ENCODE measurements around the gene STPG4. TPM values are rescaled to one million over a fixed set of nuclear protein-coding genes. Genes with fewer than 3 reads are reported as not detected.

STPG4 gene
- total and polyA plus RNA-seq, 10 donors: 0.19 to 2.2 (median 0.89) TPM; not detected in 3

DNA sequence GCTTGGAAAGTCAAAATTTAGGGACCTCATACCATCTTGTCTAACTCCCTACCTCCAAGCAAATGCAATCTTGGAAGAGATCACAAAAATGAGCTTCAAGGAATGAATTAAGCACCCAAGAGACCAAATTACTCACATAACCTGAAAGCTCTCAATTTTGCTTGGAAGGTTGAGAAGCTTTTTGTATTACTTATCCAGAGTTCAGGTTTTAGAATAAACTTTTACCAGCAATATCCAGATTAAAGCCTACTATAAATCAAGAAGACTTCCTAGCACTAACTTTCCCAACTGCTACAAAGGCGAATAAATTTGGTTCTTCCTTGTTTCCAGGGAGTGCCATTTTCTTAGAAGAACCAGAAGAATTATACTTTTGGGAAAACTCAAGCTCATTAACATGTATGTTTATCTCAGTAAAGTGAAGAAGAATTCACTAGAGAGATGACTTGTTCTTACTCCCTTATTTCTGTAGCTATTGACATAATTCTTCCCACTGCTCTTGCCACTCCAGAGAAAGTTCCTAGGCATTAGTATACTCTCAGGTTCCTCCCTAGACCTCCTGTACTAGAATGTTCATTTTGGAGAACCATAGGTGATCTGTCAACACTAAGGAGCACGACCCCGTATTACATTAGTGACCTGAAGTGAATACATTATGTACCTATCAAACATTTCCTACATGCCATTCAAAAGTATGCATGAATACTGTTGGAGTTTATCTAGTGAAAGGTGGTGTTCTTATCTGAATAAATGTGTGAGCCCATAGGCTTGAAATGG lies 18.0 kb upstream of the STPG4 start:
- no peaks in the 10 kb centered on the region for H3K9me3 ChIP-seq
- peak overlapping the region; percentile 55 to 94 (median 88) for H3K4me3 ChIP-seq
- intact Hi-C loops (cut with DNase I; ENCODE audit: low total_unique reads): no loop called here
- no peak for DNase-seq
- H3K27me3 ChIP-seq (replicated peaks in 1 of 7): no peaks in the 10 kb centered on the region
- 35 to 57% (median 50%) methylated on average over 3 of the region's 3 CpGs for WGBS, 5 donors
- H3K27ac ChIP-seq: peak overlapping the region in 7 of 8 donors; percentile 96 to 100 (median 98)
- H3K4me1 ChIP-seq: peaks cover 47 to 85% (median 80%) of the 10 kb centered on the region in 6 donors
- peaks cover 0 to 33% (median 19%) of the 10 kb centered on the region in 6 donors for H3K36me3 ChIP-seq
- no peak for TF ChIP-seq POLR2A (IDR thresholded peaks at IDR 0.05)
- TF ChIP-seq POLR2AphosphoS5 (IDR thresholded peaks at IDR 0.05): no peak
- TF ChIP-seq, protein P1, sequence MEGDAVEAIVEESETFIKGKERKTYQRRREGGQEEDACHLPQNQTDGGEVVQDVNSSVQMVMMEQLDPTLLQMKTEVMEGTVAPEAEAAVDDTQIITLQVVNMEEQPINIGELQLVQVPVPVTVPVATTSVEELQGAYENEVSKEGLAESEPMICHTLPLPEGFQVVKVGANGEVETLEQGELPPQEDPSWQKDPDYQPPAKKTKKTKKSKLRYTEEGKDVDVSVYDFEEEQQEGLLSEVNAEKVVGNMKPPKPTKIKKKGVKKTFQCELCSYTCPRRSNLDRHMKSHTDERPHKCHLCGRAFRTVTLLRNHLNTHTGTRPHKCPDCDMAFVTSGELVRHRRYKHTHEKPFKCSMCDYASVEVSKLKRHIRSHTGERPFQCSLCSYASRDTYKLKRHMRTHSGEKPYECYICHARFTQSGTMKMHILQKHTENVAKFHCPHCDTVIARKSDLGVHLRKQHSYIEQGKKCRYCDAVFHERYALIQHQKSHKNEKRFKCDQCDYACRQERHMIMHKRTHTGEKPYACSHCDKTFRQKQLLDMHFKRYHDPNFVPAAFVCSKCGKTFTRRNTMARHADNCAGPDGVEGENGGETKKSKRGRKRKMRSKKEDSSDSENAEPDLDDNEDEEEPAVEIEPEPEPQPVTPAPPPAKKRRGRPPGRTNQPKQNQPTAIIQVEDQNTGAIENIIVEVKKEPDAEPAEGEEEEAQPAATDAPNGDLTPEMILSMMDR (IDR thresholded peaks at IDR 0.05 in 8 of 11, conservative IDR thresholded peaks at IDR 0.05 in 3 of 11): no peak

GRCh38 chr2:47172156-47172921 lies 17.2 kb upstream of the STPG4 start:
- Histone ChIP-seq H3K9me3 (no peaks in the 10 kb centered on the region), H3K27me3 (replicated peaks in 1 of 7) (no peaks in the 10 kb centered on the region), H3K4me3 (peak overlapping the region in 7 of 8 donors; percentile 4 to 94 (median 89)), H3K27ac (peak overlapping the region in 5 of 8 donors; percentile 96 to 100 (median 98)), H3K4me1 (peaks cover 45 to 85% (median 78%) of the 10 kb centered on the region in 6 donors), H3K36me3 (peaks cover 0 to 41% (median 21%) of the 10 kb centered on the region in 6 donors)
- WGBS, 5 donors: 21 to 43% (median 38%) methylated on average over 9 of the region's 9 CpGs
- intact Hi-C loops (cut with DNase I; ENCODE audit: low total_unique reads): no loop called here
- TF ChIP-seq POLR2AphosphoS5 (IDR thresholded peaks at IDR 0.05) (no peak), POLR2A (IDR thresholded peaks at IDR 0.05) (no peak)
- TF ChIP-seq, protein P1 (IDR thresholded peaks at IDR 0.05 in 8 of 11, conservative IDR thresholded peaks at IDR 0.05 in 3 of 11): no peak
- DNase-seq: no peak

GRCh38 chr2:47169784-47170183 lies 14.7 kb upstream of the STPG4 start:
- intact Hi-C loops (cut with DNase I; ENCODE audit: low total_unique reads): no loop called here
- TF ChIP-seq POLR2A (IDR thresholded peaks at IDR 0.05) (no peak), POLR2AphosphoS5 (IDR thresholded peaks at IDR 0.05) (no peak)
- TF ChIP-seq, protein P1 (IDR thresholded peaks at IDR 0.05 in 8 of 11, conservative IDR thresholded peaks at IDR 0.05 in 3 of 11): no peak
- DNase-seq: no peak
- WGBS, 5 donors: 72 to 80% (median 76%) methylated on average over 2 of the region's 2 CpGs
- peaks cover 0 to 66% (median 26%) of the 10 kb centered on the region in 6 donors for H3K36me3 ChIP-seq
- peaks cover 48 to 100% (median 95%) of the 10 kb centered on the region in 6 donors for H3K4me1 ChIP-seq
- H3K4me3 ChIP-seq: no peak overlapping the region
- no peaks in the 10 kb centered on the region for H3K9me3 ChIP-seq
- H3K27me3 ChIP-seq (replicated peaks in 1 of 7): no peaks in the 10 kb centered on the region
- H3K27ac ChIP-seq: peak overlapping the region in 3 of 8 donors; percentile 2 to 6 (median 2)

Measured in spleen (tissue), 11 donors.